Keratinocyte (primary cell): ENCODE data around the gene RABGGTA.

Experiments used
- CTCF ChIP-seq, 3 experiments: IDR thresholded peaks in 1 of 3; conservative IDR thresholded peaks in 1 of 3; optimal IDR thresholded peaks in 1 of 3; 2 replicates in 2 of 3; 3 replicates in 1 of 3; pipeline versions ENCODE3 to v1.5.1; 2011; ENCODE audit warnings: low read length in 3 of 3, mild to moderate bottlenecking in 3 of 3, moderate library complexity in 2 of 3, control low read depth in 1 of 3, inconsistent platforms in 1 of 3; ENCODE audit not compliant: insufficient read depth in 2 of 3; ENCODE audit errors: extremely low read depth in 1 of 3
- EZH2 ChIP-seq: IDR thresholded peaks from one replicate; pipeline ENCODE4 v1.6.1; 2012; ENCODE audit warnings: inconsistent platforms, mild to moderate bottlenecking, low read length, moderate library complexity

GRCh38 chr14:24309538-24310264 lies 38.3 kb upstream of the RABGGTA start, which contains the start of gene LTB4R2:
- TF ChIP-seq CTCF (optimal IDR thresholded peaks at IDR 0.05 in 1 of 3, IDR thresholded peaks at IDR 0.05 in 1 of 3, conservative IDR thresholded peaks at IDR 0.05 in 1 of 3; ENCODE audit: extremely low read depth in 1 of 3, insufficient read depth in 2 of 3, low read length in 3 of 3) (peak in 2 of 3 experiments; percentile 14 to 31), EZH2 (no peak)
